ENCODE results near the gene SNRNP27.

DNA sequence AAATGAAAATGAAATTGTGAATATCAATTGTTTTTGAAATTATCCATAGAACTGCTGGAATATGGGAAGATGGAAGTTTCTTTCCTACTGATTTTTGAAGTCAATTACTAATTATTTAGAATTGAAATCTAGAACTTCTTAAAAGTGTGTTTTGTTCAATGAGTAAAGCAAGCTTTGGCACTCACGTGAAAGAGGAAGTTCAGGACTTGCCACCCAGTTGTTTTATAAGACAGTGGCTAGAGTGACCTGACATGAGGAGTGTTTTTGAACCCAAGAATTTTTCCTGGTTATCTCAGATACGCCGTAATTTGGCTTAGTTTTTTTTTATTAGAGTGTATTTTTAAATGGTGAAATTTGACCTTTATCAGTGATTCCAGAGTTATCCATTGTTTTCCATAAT, 24.6 kb downstream of the SNRNP27 start:
- TF ChIP-seq SUZ12 (IDR thresholded peaks at IDR 0.05; ENCODE audit: extremely low read depth, insufficient read depth, insufficient read length) (no peak), ZNF274 (IDR thresholded peaks at IDR 0.05; ENCODE audit: low read depth, low read length) (no peak), YY1 (IDR thresholded peaks at IDR 0.05; ENCODE audit: insufficient read depth, insufficient read length) (no peak)
